Mesenchymal stem cell (in vitro differentiated cells and primary cell): ENCODE measurements around the gene PARP15.

ENCODE experiments used
- DNase-seq: peaks from one replicate; pipeline ENCODE4 v3.0.0-alpha.2; 2013
- H2AFZ ChIP-seq: one replicate; pipeline ENCODE4 v1.6.1; 2013; ENCODE audit warnings: low read depth, mild to moderate bottlenecking, control low read depth, inconsistent platforms, low read length, moderate library complexity
- H2AK5ac ChIP-seq: 2 replicates; pipeline ENCODE4 v1.6.1; 2013; ENCODE audit warnings: low read length, moderate library complexity, mild to moderate bottlenecking, inconsistent platforms; ENCODE audit not compliant: severe bottlenecking
- H2BK120ac ChIP-seq: one replicate; pipeline ENCODE4 v1.6.1; 2013; ENCODE audit warnings: low read depth, mild to moderate bottlenecking, inconsistent platforms, low read length, moderate library complexity
- H2BK12ac ChIP-seq, 2 experiments: one replicate each; pipeline ENCODE4 v1.6.1; 2013; ENCODE audit warnings: inconsistent platforms in 2 of 2, low read length in 2 of 2, mild to moderate bottlenecking in 2 of 2, moderate library complexity in 2 of 2, control low read depth in 1 of 2
- H2BK15ac ChIP-seq: one replicate; pipeline ENCODE4 v1.6.1; 2013; ENCODE audit warnings: mild to moderate bottlenecking, low read depth, inconsistent platforms; ENCODE audit not compliant: poor library complexity, severe bottlenecking
- H2BK5ac ChIP-seq: 2 replicates; pipeline ENCODE4 v1.6.1; 2013; ENCODE audit warnings: low read depth, mild to moderate bottlenecking, low read length, control low read depth, inconsistent platforms; ENCODE audit not compliant: poor library complexity, severe bottlenecking
- H3K14ac ChIP-seq, 2 experiments: one replicate each; pipeline ENCODE4 v1.6.1; 2013; ENCODE audit warnings: inconsistent platforms in 2 of 2, low read length in 2 of 2, control low read depth in 1 of 2, mild to moderate bottlenecking in 1 of 2, moderate library complexity in 1 of 2
- H3K18ac ChIP-seq, 2 experiments: one replicate each; pipeline ENCODE4 v1.6.1; 2013; ENCODE audit warnings: inconsistent platforms in 2 of 2, low read length in 2 of 2, control low read depth in 1 of 2, low read depth in 1 of 2, mild to moderate bottlenecking in 1 of 2
- H3K23ac ChIP-seq, 2 experiments: one replicate each; pipeline ENCODE4 v1.6.1; 2013; ENCODE audit warnings: inconsistent platforms in 2 of 2, low read length in 2 of 2, mild to moderate bottlenecking in 2 of 2, moderate library complexity in 2 of 2, control low read depth in 1 of 2
- H3K27ac ChIP-seq: 2 replicates; pipeline ENCODE4 v1.5.1; 2013; ENCODE audit warnings: mild to moderate bottlenecking, moderate library complexity, low read length, control low read depth, inconsistent platforms; ENCODE audit not compliant: poor library complexity, severe bottlenecking
- H3K27me3 ChIP-seq, 2 experiments: 2 replicates each; pipeline versions ENCODE4 v1.6.1 to v1.7.0; 2013; ENCODE audit warnings: low read length in 2 of 2, mild to moderate bottlenecking in 2 of 2, moderate library complexity in 2 of 2, control low read depth in 1 of 2, inconsistent platforms in 1 of 2; ENCODE audit not compliant: control insufficient read depth in 1 of 2, insufficient read depth in 1 of 2
- H3K36me3 ChIP-seq, 2 experiments: 2 replicates each; pipeline versions ENCODE4 v1.6.1 to v1.7.0; 2013; ENCODE audit warnings: low read length in 2 of 2, control low read depth in 1 of 2, inconsistent platforms in 1 of 2, low read depth in 1 of 2, mild to moderate bottlenecking in 1 of 2; ENCODE audit not compliant: insufficient read depth in 2 of 2, control insufficient read depth in 1 of 2
- H3K4ac ChIP-seq, 2 experiments: one replicate each; pipeline ENCODE4 v1.6.1; 2013; ENCODE audit warnings: inconsistent platforms in 2 of 2, low read length in 2 of 2, mild to moderate bottlenecking in 2 of 2, moderate library complexity in 2 of 2, control low read depth in 1 of 2, low read depth in 1 of 2
- H3K4me1 ChIP-seq: 2 replicates; pipeline ENCODE4 v1.6.1; 2013; ENCODE audit warnings: low read depth, low read length, control low read depth; ENCODE audit not compliant: control insufficient read depth, insufficient read depth
- H3K4me2 ChIP-seq: 2 replicates; pipeline ENCODE4 v1.6.1; 2013; ENCODE audit warnings: low read length, mild to moderate bottlenecking, inconsistent platforms; ENCODE audit not compliant: poor library complexity, severe bottlenecking
- H3K4me3 ChIP-seq, 2 experiments: 2 replicates each; pipeline versions ENCODE4 v1.5.1 to v1.7.0; 2013; ENCODE audit warnings: low read length in 2 of 2, mild to moderate bottlenecking in 2 of 2, control low read depth in 1 of 2, low read depth in 1 of 2; ENCODE audit not compliant: insufficient read depth in 1 of 2
- H3K79me1 ChIP-seq: replicated peaks from 2 replicates; pipeline ENCODE4 v1.6.1; 2013; ENCODE audit warnings: mild to moderate bottlenecking, control low read depth, low read length, inconsistent platforms; ENCODE audit not compliant: poor library complexity, severe bottlenecking
- H3K9ac ChIP-seq: 2 replicates; pipeline ENCODE4 v1.7.0; 2013; ENCODE audit warnings: mild to moderate bottlenecking, low read length, moderate library complexity
- H3K9me3 ChIP-seq: 2 replicates; pipeline ENCODE4 v1.7.0; 2013; ENCODE audit warnings: mild to moderate bottlenecking, low read length; ENCODE audit not compliant: control insufficient read depth
- H4K8ac ChIP-seq: one replicate; pipeline ENCODE4 v1.6.1; 2013; ENCODE audit warnings: inconsistent platforms, mild to moderate bottlenecking, low read length, moderate library complexity
- H4K91ac ChIP-seq: one replicate; pipeline ENCODE4 v1.6.1; 2013; ENCODE audit warnings: mild to moderate bottlenecking, low read length, inconsistent platforms
- WGBS: methylation state at CpG from one replicate; pipeline ENCODE4 v1.1.7; 2013; ENCODE audit warnings: mixed read lengths; 5-methylcytosine and 5-hydroxymethylcytosine counted together

PARP15 gene

GRCh38 chr3:122680475-122681283, 103.2 kb downstream of the PARP15 start, which contains the start of gene PARP14:
Gene PARP14, plus strand, starts transcription at chr3:122680839. Its CDS starts 45 bp downstream, at chr3:122680884.
- Histone ChIP-seq H3K4ac (peak within 1 kb of the TSS; percentile 80 to 90), H3K9ac (peak within 1 kb of the TSS; percentile 94), H3K27me3 (no peaks in the 10 kb centered on the region), H2AK5ac (peak within 1 kb of the TSS; percentile 68), H3K18ac (peak within 1 kb of the TSS; percentile 88 to 96), H3K4me1 (peaks cover 14% of the 10 kb centered on the region), H3K79me1 (peaks cover 16% of the 10 kb centered on the region), H2BK15ac (peak within 1 kb of the TSS; percentile 17), H2BK12ac (peak within 1 kb of the TSS in 1 of 2 experiments; percentile 42), H3K9me3 (no peaks in the 10 kb centered on the region), H3K4me2 (peak within 1 kb of the TSS; percentile 92), H4K91ac (peak within 1 kb of the TSS; percentile 88), H3K14ac (peak within 1 kb of the TSS in 1 of 2 experiments; percentile 92), H3K23ac (peak within 1 kb of the TSS in 1 of 2 experiments; percentile 34), H3K27ac (peak within 1 kb of the TSS; percentile 76), H2BK5ac (peak within 1 kb of the TSS; percentile 88), H4K8ac (peak within 1 kb of the TSS; percentile 99), H2BK120ac (peak within 1 kb of the TSS; percentile 87), H3K36me3 (peaks cover 0 to 8% of the 10 kb centered on the region in 2 experiments), H3K4me3 (peak within 1 kb of the TSS; percentile 77 to 92), H2AFZ (peak within 1 kb of the TSS; percentile 86)
- DNase-seq, result peak; percentile 90
- WGBS, result 2% methylated on average over 59 of the region's 63 CpGs

DNA sequence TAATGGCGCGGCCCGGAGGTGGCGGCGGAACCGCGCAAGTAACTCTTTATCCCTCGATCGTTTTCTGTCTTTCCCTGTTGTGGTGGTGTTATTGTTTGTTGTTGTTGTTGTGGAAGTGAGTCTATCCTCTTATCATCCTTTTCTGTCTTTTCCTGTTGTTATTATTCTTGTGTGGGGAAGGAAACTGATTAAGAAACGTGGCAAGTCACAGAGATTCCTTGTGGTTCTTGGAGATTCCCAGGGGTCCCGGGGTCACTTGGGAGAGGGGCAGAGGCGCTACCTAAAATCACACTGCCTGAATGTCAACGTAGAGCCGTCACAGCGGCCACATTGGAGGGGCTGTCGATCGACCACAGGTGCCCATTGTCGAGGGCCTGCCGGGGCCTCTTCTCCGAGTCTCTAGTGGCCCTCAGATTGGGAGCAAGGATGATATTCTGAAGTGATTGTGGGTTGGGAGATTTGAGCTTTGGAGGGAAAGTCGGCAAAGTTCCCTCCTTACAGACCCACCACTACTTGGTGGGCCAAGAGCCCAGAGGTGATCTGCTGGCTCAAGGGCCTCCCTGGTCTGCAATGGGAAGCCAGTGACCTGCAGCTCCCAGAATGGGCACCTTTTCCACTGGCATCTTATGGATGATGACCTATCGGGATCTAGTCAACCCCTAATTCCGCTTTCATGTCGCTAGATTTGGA, 104.0 kb downstream of the PARP15 start:
- peak overlapping the region; percentile 11 to 35 for H3K4ac ChIP-seq
- peaks cover 5 to 15% of the 10 kb centered on the region in 2 experiments for H3K36me3 ChIP-seq
- H2AFZ ChIP-seq, result peak overlapping the region; percentile 36
- no peak overlapping the region for H3K27ac ChIP-seq
- no peak overlapping the region for H4K91ac ChIP-seq
- no peaks in the 10 kb centered on the region for H3K9me3 ChIP-seq
- H3K4me2 ChIP-seq, result peak overlapping the region; percentile 77
- peak overlapping the region; percentile 77 to 92 for H3K4me3 ChIP-seq
- peaks cover 16% of the 10 kb centered on the region for H3K79me1 ChIP-seq
- peak overlapping the region; percentile 68 for H2AK5ac ChIP-seq
- no peak overlapping the region for H2BK15ac ChIP-seq
- H3K9ac ChIP-seq, result peak overlapping the region; percentile 94
- peak overlapping the region; percentile 38 to 96 for H3K18ac ChIP-seq
- H2BK120ac ChIP-seq, result peak overlapping the region; percentile 87
- H2BK5ac ChIP-seq, result no peak overlapping the region
- peak; percentile 40 for DNase-seq
- no peak overlapping the region for H2BK12ac ChIP-seq
- no peak overlapping the region for H3K14ac ChIP-seq
- WGBS, result 31% methylated on average over 24 of the region's 24 CpGs
- H3K4me1 ChIP-seq, result peaks cover 14% of the 10 kb centered on the region
- H4K8ac ChIP-seq, result peak overlapping the region; percentile 61
- H3K27me3 ChIP-seq, result no peaks in the 10 kb centered on the region
- peak overlapping the region in 1 of 2 experiments; percentile 74 for H3K23ac ChIP-seq

DNA sequence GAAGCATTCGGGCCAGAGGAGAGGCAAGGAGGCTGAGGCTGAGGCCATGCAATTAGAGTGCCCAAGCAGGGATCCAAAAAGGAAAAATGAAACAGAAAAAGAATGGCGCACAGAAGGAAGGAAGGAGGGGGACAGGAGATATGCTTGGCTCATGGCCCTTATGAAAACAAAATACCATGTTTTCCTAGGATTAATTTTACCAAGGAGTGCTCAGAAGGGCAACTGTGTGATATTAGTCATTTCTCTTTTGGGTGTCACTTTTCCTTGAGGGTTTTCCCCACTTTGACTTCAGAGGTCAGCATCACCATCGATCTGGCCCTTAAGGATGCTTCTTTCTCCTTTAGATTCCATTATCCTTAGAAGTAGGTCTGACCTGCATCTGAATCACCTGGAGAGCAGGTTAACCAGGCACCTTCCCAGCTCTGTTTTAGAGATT, 104.5 kb downstream of the PARP15 start:
- H2BK12ac ChIP-seq, result no peak overlapping the region
- no peak overlapping the region for H2AK5ac ChIP-seq
- H2AFZ ChIP-seq, result no peak overlapping the region
- peak overlapping the region; percentile 33 for H4K8ac ChIP-seq
- 96% methylated on average over 3 of the region's 3 CpGs for WGBS
- H3K4me3 ChIP-seq, result peak overlapping the region in 1 of 2 experiments; percentile 92
- no peak for DNase-seq
- no peaks in the 10 kb centered on the region for H3K9me3 ChIP-seq
- H3K9ac ChIP-seq, result peak overlapping the region; percentile 94
- no peak overlapping the region for H4K91ac ChIP-seq
- no peaks in the 10 kb centered on the region for H3K27me3 ChIP-seq
- peaks cover 6 to 16% of the 10 kb centered on the region in 2 experiments for H3K36me3 ChIP-seq
- no peak overlapping the region for H2BK120ac ChIP-seq
- peak overlapping the region in 1 of 2 experiments; percentile 4 for H3K4ac ChIP-seq
- no peak overlapping the region for H2BK5ac ChIP-seq
- H3K14ac ChIP-seq, result no peak overlapping the region
- peak overlapping the region; percentile 77 for H3K4me2 ChIP-seq
- H3K27ac ChIP-seq, result no peak overlapping the region
- no peak overlapping the region for H2BK15ac ChIP-seq
- H3K4me1 ChIP-seq, result peaks cover 14% of the 10 kb centered on the region
- H3K23ac ChIP-seq, result peak overlapping the region in 1 of 2 experiments; percentile 74
- H3K18ac ChIP-seq, result no peak overlapping the region
- peaks cover 16% of the 10 kb centered on the region for H3K79me1 ChIP-seq
